Activated CD8-positive, alpha-beta T cell treated with anti-CD3 and anti-CD28 coated beads for 36 hours (primary cell): ENCODE measurements around the gene SLIT3. TPM values are rescaled to one million over a fixed set of nuclear protein-coding genes. Genes with fewer than 3 reads are reported as not detected.
"Not testable (repeated sequence)": the region's sequence is repeated elsewhere in the genome, so short reads cannot be mapped to it uniquely, and the experiment has no call there.

Source experiments
- ATAC-seq: fragments of 200-7000 bp; cut with Tn5 transposase; one replicate; pipeline ENCODE4 v1.10.0; 2021; ENCODE audit warnings: mild to moderate bottlenecking, moderate library complexity
- CTCF ChIA-PET: fragments of 350-600 bp; sonication (Branson Sonifier 250); formaldehyde crosslinking; loops from one replicate; lab custom pipeline; 2021; ENCODE audit warnings: antibody characterized with exemption; lab: Charles Lee
- POLR2A ChIA-PET: fragments of 350-600 bp; sonication (Branson Sonifier 250); formaldehyde crosslinking; loops from one replicate; lab custom pipeline; 2021; ENCODE audit warnings: antibody characterized with exemption; lab: Charles Lee
- DNase-seq: peaks from one replicate; pipeline ENCODE4 v3.0.0-alpha.2; 2020
- H3K27ac Mint-ChIP-seq: one replicate; pipeline ENCODE4 v1.8.0; 2021; ENCODE audit warnings: mild to moderate bottlenecking, mixed read lengths
- H3K27me3 Mint-ChIP-seq: one replicate; pipeline ENCODE4 v1.8.0; 2021; ENCODE audit warnings: mixed read lengths
- H3K36me3 Mint-ChIP-seq: one replicate; pipeline ENCODE4 v1.8.0; 2021; ENCODE audit warnings: low read depth, mixed read lengths
- H3K4me1 Mint-ChIP-seq: one replicate; pipeline ENCODE4 v1.8.0; 2021; ENCODE audit warnings: low read depth, mixed read lengths
- H3K4me3 Mint-ChIP-seq: one replicate; pipeline ENCODE4 v1.8.0; 2021; ENCODE audit warnings: mild to moderate bottlenecking, moderate library complexity, mixed read lengths
- H3K9me3 Mint-ChIP-seq: one replicate; pipeline ENCODE4 v1.8.0; 2021; ENCODE audit warnings: mixed read lengths
- CTCF ChIP-seq: fragments of 200-600 bp; IDR thresholded peaks from one replicate; pipeline ENCODE4 v1.8.0; 2022; ENCODE audit warnings: antibody characterized with exemption, mild to moderate bottlenecking
- intact Hi-C: fragments of 100-400 bp; cut with micrococcal nuclease; formaldehyde crosslinking; loops from one replicate; pipeline ENCODE4 v1.10.0; 2022
- total RNA-seq, 2 experiments: library from RNA; stranded (reverse); gene quantifications; one replicate each; pipeline ENCODE4 v1.2.3, GENCODE V29; 2021

The SLIT3 gene
- total RNA-seq, 2 experiments from 2014 or later: 0.69 to 0.74 TPM

GRCh38 chr5:169213479-169213878 lies 87.5 kb downstream of the SLIT3 start:
- intact Hi-C loops: no loop called here
- CTCF ChIA-PET: no interaction called here
- Mint-ChIP-seq H3K36me3 (no peaks in the 10 kb centered on the region), H3K4me3 (no peak overlapping the region), H3K27ac (no peak overlapping the region), H3K4me1 (no peaks in the 10 kb centered on the region), H3K27me3 (peaks cover 6% of the 10 kb centered on the region), H3K9me3 (peaks cover 2% of the 10 kb centered on the region)
- POLR2A ChIA-PET: no interaction called here
- no peak for TF ChIP-seq CTCF
- no peak for DNase-seq
- no peak for ATAC-seq

- H3K4me1 Mint-ChIP-seq, H3K27ac Mint-ChIP-seq, H3K36me3 Mint-ChIP-seq, DNase-seq, H3K9me3 Mint-ChIP-seq, H3K27me3 Mint-ChIP-seq, H3K4me3 Mint-ChIP-seq, ATAC-seq, CTCF ChIA-PET, intact Hi-C loops: not testable (repeated sequence)
- POLR2A ChIA-PET: interaction anchor here (0.6 kb wide), 1 partner anchor 217 kb away, joined by 3 read pairs; no protein-coding TSS in a partner anchor
Observed at GRCh38 chr5:169211761-169212160, 89.2 kb downstream of the SLIT3 start.

GRCh38 chr5:169204788-169205400 lies 96.0 kb downstream of the SLIT3 start:
- Mint-ChIP-seq H3K27me3 (no peaks in the 10 kb centered on the region), H3K4me1 (no peaks in the 10 kb centered on the region), H3K9me3 (peaks cover 1% of the 10 kb centered on the region), H3K27ac (no peak overlapping the region), H3K4me3 (no peak overlapping the region), H3K36me3 (no peaks in the 10 kb centered on the region)
- ChIA-PET CTCF (interaction anchor here (1.1 to 1.6 kb wide), 2 partner anchors 8 to 525 kb away, joined by 3 to 4 read pairs; no protein-coding TSS in a partner anchor), POLR2A (no interaction called here)
- no peak for TF ChIP-seq CTCF
- intact Hi-C loops: no loop called here
- DNase-seq (no peak), ATAC-seq (no peak)

GRCh38 chr5:169202969-169203368 lies 98.0 kb downstream of the SLIT3 start:
- ATAC-seq (no peak), DNase-seq (no peak)
- Mint-ChIP-seq H3K36me3 (no peaks in the 10 kb centered on the region), H3K27me3 (no peaks in the 10 kb centered on the region), H3K27ac (no peak overlapping the region), H3K9me3 (peaks cover 1% of the 10 kb centered on the region), H3K4me3 (no peak overlapping the region), H3K4me1 (no peaks in the 10 kb centered on the region)
- CTCF ChIA-PET: no interaction called here
- POLR2A ChIA-PET: no interaction called here
- TF ChIP-seq CTCF: no peak
- intact Hi-C loops: no loop called here

GRCh38 chr5:169201597-169201996 lies 99.3 kb downstream of the SLIT3 start:
- intact Hi-C loops: no loop called here
- no peak for TF ChIP-seq CTCF
- Mint-ChIP-seq H3K27ac (no peak overlapping the region), H3K4me3 (no peak overlapping the region), H3K27me3 (no peaks in the 10 kb centered on the region), H3K4me1 (no peaks in the 10 kb centered on the region), H3K9me3 (peaks cover 1% of the 10 kb centered on the region), H3K36me3 (no peaks in the 10 kb centered on the region)
- CTCF ChIA-PET: no interaction called here
- ATAC-seq (no peak), DNase-seq (no peak)
- POLR2A ChIA-PET: no interaction called here
